Esophagus squamous epithelium (tissue), 5 donors: Measurements from ENCODE around the gene BLOC1S3. TPM values are rescaled to one million over a fixed set of nuclear protein-coding genes. Genes with fewer than 3 reads are reported as not detected.

Experiments used
- DNase-seq: peaks from one replicate; lab custom pipeline; 2025; lab: John Stamatoyannopoulos, UW
- H3K27ac ChIP-seq, 4 donors: fragments of 200-600 bp; sonication (generic); one replicate each; pipeline ENCODE4 v1.5.1; 2016 to 2019; ENCODE audit warnings: mild to moderate bottlenecking in 1 of 4
- H3K27me3 ChIP-seq, 4 donors: fragments of 200-600 bp; sonication (generic); 1 replicate in 3 of 4; 2 replicates in 1 of 4; pipeline versions ENCODE4 v1.5.1 to v1.6.0; 2017 to 2021; ENCODE audit warnings: antibody characterized with exemption in 1 of 4
- H3K36me3 ChIP-seq, 3 donors: fragments of 200-600 bp; sonication (generic); one replicate each; pipeline ENCODE4 v1.5.1; 2016 to 2019
- H3K4me1 ChIP-seq, 3 donors: fragments of 200-600 bp; sonication (generic); one replicate each; pipeline ENCODE4 v1.5.1; 2017 to 2019
- H3K4me3 ChIP-seq, 4 donors: fragments of 200-600 bp; sonication (generic); 1 replicate in 3 of 4; 2 replicates in 1 of 4; pipeline ENCODE4 v1.5.1; 2016 to 2019; ENCODE audit warnings: mild to moderate bottlenecking in 2 of 4, moderate library complexity in 1 of 4
- H3K9me3 ChIP-seq, 3 donors: fragments of 200-600 bp; sonication (generic); one replicate each; pipeline ENCODE4 v1.5.1; 2016 to 2019
- CTCF ChIP-seq, 6 experiments: fragments of 450-650 bp in 4 of 6; fragments of 200-600 bp in 2 of 6; sonication (generic) in 2 of 6; IDR thresholded peaks; one replicate each; pipeline ENCODE4 v1.5.1; 2016 to 2019; ENCODE audit warnings: antibody characterized with exemption in 6 of 6, mild to moderate bottlenecking in 4 of 6, moderate library complexity in 4 of 6
- POLR2A ChIP-seq, 4 donors: fragments of 450-650 bp; IDR thresholded peaks; one replicate each; pipeline ENCODE4 v1.6.1; 2017; ENCODE audit warnings: antibody characterized with exemption in 4 of 4, mild to moderate bottlenecking in 4 of 4, moderate library complexity in 3 of 4
- WGBS, 2 donors: methylation state at CpG; one replicate each; pipeline ENCODE4 v1.1.5; 2018; 5-methylcytosine and 5-hydroxymethylcytosine counted together
- intact Hi-C: fragments of 100-400 bp; cut with DNase I; formaldehyde crosslinking; loops from one replicate; pipeline ENCODE4 v1.15.0; 2022
- total RNA-seq, 4 donors: library from RNA; depleted of rRNA; stranded (reverse); fragments of >200 nt; gene quantifications; one replicate each; pipeline ENCODE4 v1.1.0, GENCODE V29; 2016
- donor health status: DM: yes; HTN: yes; CAD: no.

BLOC1S3 gene
- total RNA-seq, 4 donors from 2014 or later: 7.9 to 18.4 (median 10.4) TPM

GRCh38 chr19:45187421-45188100 is 9.0 kb downstream of the BLOC1S3 start:
- peaks cover 0 to 16% (median 0%) of the 10 kb centered on the region in 3 donors for H3K4me1 ChIP-seq
- H3K27me3 ChIP-seq: no peaks in the 10 kb centered on the region
- WGBS, 2 donors: 48% methylated on average over 5 to 11 of the region's 12 CpGs
- H3K4me3 ChIP-seq: no peak overlapping the region
- no peak overlapping the region for H3K27ac ChIP-seq
- H3K36me3 ChIP-seq: no peaks in the 10 kb centered on the region
- TF ChIP-seq POLR2A (IDR thresholded peaks at IDR 0.05) (no peak), CTCF (IDR thresholded peaks at IDR 0.05) (peak; percentile 29 to 61 (median 42))
- intact Hi-C loops: no loop called here
- H3K9me3 ChIP-seq: no peaks in the 10 kb centered on the region
- DNase-seq: no peak

- no peak for TF ChIP-seq CTCF (IDR thresholded peaks at IDR 0.05)
- no peak for TF ChIP-seq POLR2A (IDR thresholded peaks at IDR 0.05)
- Histone ChIP-seq H3K4me3 (no peak overlapping the region), H3K27ac (no peak overlapping the region), H3K36me3 (no peaks in the 10 kb centered on the region), H3K4me1 (peaks cover 0 to 11% (median 0%) of the 10 kb centered on the region in 3 donors), H3K27me3 (no peaks in the 10 kb centered on the region), H3K9me3 (no peaks in the 10 kb centered on the region)
- WGBS, 2 donors: 85 to 96% methylated on average over 1 of the region's 1 CpG
- intact Hi-C loops: no loop called here
- DNase-seq: no peak
Measured at GRCh38 chr19:45189971-45190370, 11.4 kb downstream of the BLOC1S3 start.

GRCh38 chr19:45191375-45191774 is 12.8 kb downstream of the BLOC1S3 start:
- H3K27me3 ChIP-seq: no peaks in the 10 kb centered on the region
- no peak for DNase-seq
- H3K36me3 ChIP-seq: no peaks in the 10 kb centered on the region
- no peaks in the 10 kb centered on the region for H3K9me3 ChIP-seq
- H3K27ac ChIP-seq: peak overlapping the region in 1 of 4 donors; percentile 17
- H3K4me1 ChIP-seq: peaks cover 0 to 11% (median 0%) of the 10 kb centered on the region in 3 donors
- 39 to 42% methylated on average over 4 of the region's 4 CpGs for WGBS, 2 donors
- H3K4me3 ChIP-seq: no peak overlapping the region
- intact Hi-C loops: no loop called here
- TF ChIP-seq POLR2A (IDR thresholded peaks at IDR 0.05) (no peak), CTCF (IDR thresholded peaks at IDR 0.05) (peak in 1 of 6 experiments; percentile 25)

GRCh38 chr19:45195764-45196163 is 17.2 kb downstream of the BLOC1S3 start:
- no peak overlapping the region for H3K4me3 ChIP-seq
- TF ChIP-seq POLR2A (IDR thresholded peaks at IDR 0.05) (no peak), CTCF (IDR thresholded peaks at IDR 0.05) (no peak)
- intact Hi-C loops: no loop called here
- H3K36me3 ChIP-seq: no peaks in the 10 kb centered on the region
- DNase-seq: no peak
- H3K27ac ChIP-seq: no peak overlapping the region
- H3K9me3 ChIP-seq: no peaks in the 10 kb centered on the region
- 66 to 70% methylated on average over 6 of the region's 6 CpGs for WGBS, 2 donors
- peaks cover 0 to 21% (median 0%) of the 10 kb centered on the region in 3 donors for H3K4me1 ChIP-seq
- no peaks in the 10 kb centered on the region for H3K27me3 ChIP-seq

- no peak for DNase-seq
- 67 to 81% methylated on average over 2 to 4 of the region's 4 CpGs for WGBS, 2 donors
- Histone ChIP-seq H3K27me3 (no peaks in the 10 kb centered on the region), H3K4me1 (peaks cover 0 to 42% (median 11%) of the 10 kb centered on the region in 3 donors), H3K4me3 (no peak overlapping the region), H3K36me3 (no peaks in the 10 kb centered on the region), H3K27ac (no peak overlapping the region), H3K9me3 (no peaks in the 10 kb centered on the region)
- intact Hi-C loops: no loop called here
- TF ChIP-seq POLR2A (IDR thresholded peaks at IDR 0.05) (no peak), CTCF (IDR thresholded peaks at IDR 0.05) (peak in 4 of 6 experiments; percentile 13 to 48 (median 22))
Measured at GRCh38 chr19:45200568-45200967, 22.0 kb downstream of the BLOC1S3 start.
